NCI-H226 (cell line): ENCODE data around the gene NCKAP5.
A peak's percentile ranks its signal among the peaks of the same experiment; 100 is the strongest.
"Not testable (repeated sequence)": the region's sequence is repeated elsewhere in the genome, so short reads cannot be mapped to it uniquely, and the experiment has no call there.

Experiments
- DNase-seq: peaks from one replicate; pipeline ENCODE4 v3.0.0-alpha.2; 2015

NCKAP5 gene

DNA sequence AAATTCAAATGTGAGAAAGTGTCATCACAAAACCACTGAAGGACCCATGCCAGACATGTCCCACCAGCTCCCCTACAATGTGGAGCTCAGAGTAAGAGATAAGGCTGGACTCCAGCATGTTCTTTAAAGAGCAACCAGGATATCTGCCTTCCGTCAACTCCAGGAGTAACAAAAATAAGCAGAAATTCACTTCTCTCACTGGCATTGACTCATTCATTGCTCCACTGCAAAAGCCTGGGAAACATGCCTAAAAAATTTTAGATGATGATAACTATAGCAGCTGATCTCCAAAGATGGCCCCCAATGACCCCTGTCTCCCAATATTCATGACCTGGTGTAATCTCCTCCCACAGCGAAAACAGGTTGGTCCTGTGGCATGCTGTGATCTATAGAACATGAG is 314.5 kb downstream of the NCKAP5 start:
- no peak for DNase-seq

DNA sequence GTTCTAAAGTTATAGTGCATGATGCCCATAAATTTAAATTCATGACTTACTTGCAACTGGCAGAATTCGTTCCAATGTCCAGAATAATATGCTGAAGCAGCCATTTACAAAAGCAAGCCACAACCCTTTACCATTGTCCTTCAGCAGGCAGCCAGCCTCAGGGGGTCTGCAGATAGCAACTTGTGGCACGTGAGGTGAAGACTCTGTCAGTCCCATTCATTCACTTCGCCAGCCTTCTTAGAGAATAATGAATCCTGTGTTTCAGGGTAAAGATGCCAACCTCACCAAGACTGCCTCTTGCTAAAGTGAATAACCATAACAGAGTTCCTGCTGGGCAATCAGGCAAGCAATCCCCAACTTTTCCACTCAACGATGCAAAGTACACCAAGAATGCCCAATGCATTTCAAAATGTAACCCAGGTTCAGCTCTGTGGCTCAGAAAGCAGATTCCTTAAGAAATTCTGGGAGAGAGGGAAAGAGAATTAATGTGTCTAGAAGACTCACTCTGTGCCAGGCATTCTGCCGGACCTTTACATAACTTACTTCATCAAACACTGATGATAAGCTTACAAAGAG is 315.4 kb downstream of the NCKAP5 start:
- DNase-seq: no peak

GRCh38 chr2:133249362-133249761 is 318.9 kb downstream of the NCKAP5 start:
- no peak for DNase-seq

DNA sequence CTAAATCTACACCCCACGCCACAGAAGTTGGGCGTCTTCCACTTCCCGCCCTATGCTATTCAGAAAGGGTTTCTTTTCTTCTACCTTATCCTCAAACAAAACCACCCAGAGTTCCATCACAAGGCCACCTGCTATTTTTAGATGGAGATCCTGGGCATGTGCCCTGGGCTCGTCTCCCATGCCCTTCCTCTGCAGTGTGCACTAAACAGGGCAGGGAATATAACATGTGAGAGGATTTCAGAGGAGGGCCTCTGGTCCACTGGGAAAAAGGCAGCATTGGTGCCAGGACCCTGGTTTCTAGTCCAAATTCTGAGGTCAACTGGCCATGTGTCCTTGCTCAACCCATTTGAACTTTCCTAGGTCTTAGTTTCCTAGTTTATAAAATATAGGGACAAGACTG is 320.0 kb downstream of the NCKAP5 start:
- no peak for DNase-seq

DNA sequence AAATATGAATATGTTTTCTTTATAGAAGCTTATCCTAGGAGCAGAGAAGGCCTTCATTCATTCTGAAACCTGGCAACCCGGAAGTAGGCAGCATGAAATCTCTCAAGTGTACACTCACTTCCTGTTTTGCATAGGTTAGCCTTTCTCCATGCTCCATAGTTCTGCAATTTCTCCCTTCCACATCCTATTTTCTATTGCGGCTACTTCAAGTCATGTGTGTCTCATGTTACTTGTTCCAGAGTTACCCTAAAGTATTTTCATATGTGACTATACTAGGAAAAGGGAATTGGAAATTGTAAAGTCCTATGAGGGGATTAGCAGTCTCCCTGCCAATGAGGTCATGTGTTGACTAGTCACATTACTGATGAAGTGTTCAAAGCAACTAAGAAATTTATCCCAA is 320.6 kb downstream of the NCKAP5 start:
- no peak for DNase-seq

- DNase-seq: no peak
Observed at GRCh38 chr2:133241224-133241571, 327.1 kb downstream of the NCKAP5 start.

DNA sequence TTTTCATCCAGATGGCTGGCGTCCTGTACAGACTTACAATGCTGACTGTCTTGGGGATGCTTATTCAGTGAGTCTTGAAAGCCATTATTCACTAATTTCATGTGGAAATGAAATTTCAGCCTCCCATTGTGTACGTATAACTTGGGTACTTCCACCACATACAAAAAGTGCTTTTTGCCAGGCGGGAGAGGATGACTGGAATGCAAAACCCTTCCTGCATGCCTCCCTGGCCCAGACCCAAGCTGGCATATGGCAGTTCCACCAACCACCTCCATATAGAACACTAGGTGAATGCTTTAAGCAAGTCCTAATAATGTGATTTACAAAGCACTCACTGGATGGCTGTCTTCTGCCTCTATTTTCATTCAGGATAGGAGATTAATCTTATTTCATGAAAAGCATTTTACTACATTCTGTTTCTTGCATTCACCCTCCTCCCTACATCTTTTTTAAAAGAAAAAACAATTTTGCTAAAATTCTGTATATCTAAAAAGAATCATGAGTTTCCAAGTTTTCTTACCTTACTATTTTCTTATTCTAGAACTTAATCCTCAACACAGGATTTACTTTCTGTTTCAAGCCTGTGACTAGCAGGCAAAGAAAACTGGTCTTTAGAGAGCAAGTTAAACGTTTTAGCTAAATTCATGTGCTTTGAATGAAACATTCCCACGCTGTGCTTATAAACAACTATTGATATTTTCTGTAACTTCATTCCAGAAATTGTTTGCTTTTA is 327.6 kb downstream of the NCKAP5 start:
- DNase-seq: no peak

GRCh38 chr2:133235968-133236367 is 332.3 kb downstream of the NCKAP5 start:
- DNase-seq: no peak

- no peak for DNase-seq
Observed at GRCh38 chr2:133232556-133232955, 335.7 kb downstream of the NCKAP5 start.

DNA sequence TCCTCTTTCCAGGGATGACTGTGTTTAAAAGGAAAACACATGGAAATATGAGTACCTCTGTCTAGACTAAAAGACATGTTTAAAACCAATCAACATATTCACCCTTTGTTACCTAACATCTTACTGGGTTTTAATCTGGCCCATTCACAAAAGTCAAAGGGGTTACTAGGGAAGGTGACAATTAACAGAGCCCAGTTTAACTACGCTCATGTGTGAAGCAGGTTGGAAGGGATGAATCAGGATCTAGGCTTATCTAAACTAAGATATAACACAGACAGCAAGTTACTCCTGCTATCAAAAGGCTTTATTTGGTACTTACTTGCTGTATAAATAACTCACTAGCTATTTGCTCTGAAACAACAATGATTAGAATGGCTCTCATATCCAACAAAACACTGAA is 337.0 kb downstream of the NCKAP5 start:
- DNase-seq: no peak

- no peak for DNase-seq
Observed at GRCh38 chr2:133229974-133230373, 338.3 kb downstream of the NCKAP5 start.

GRCh38 chr2:133223226-133223625 is 345.0 kb downstream of the NCKAP5 start:
- DNase-seq: no peak

GRCh38 chr2:133221398-133221797 is 346.9 kb downstream of the NCKAP5 start:
- DNase-seq: no peak

GRCh38 chr2:133218204-133218603 is 350.1 kb downstream of the NCKAP5 start:
- no peak for DNase-seq

- no peak for DNase-seq
Observed at GRCh38 chr2:133215477-133215876, 352.8 kb downstream of the NCKAP5 start.

DNA sequence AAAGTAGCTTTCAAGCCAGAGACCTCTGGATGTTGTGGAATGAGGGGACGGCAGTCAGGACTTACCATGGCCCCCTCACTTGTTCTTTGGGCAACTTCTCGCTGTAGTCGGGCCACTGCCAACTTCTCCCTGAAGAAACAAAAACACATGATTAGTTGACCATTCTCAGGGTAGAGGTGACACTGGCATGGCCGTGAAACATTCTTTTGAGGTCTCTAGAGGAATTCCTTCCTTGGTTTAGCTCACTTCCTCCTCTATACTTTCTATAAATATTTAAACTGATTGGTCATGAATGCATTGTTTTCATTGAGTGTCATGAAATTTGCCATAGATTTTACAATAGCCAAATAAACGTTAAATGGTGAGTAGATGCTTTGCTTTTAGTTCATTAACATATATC is 354.6 kb downstream of the NCKAP5 start:
- no peak for DNase-seq

- no peak for DNase-seq
Observed at GRCh38 chr2:133209325-133209724, 358.9 kb downstream of the NCKAP5 start.

DNA sequence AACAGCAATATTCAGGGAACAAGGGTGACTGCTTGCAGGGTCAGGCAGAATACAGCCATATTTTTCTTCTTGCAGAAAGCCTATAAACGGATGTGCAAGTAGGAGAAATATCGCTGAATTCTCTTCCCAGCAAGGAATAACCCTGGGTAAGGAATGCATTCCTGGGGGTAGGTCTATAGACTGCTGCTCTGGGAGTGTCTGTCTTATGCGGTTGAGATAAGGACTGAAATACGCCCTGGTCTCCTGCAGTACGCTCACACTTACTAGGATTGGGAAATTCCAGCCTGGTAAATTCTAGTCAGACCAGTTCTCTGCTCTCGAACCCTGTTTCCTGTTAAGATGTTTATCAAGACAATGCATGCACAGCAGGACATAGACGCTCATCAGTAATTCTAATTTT is 361.6 kb downstream of the NCKAP5 start:
- not testable (repeated sequence) for DNase-seq

DNA sequence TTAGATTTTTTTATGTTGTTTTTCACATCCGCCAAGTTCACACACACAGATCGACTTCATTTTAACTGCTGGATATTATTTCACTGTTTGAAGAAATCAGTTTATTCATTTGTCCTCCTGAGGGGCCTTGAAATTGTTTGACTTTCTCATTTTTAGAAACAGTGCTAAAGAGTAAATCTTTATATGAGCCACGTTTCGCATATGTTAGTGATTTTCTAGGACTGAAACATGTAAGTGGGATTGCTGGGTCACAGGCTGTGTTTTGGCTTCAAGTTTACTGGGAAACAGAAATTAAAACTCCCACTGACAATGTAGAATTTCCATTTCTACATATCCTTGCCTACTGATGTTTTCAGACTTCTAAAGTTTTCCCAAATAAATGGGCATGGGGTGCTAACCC is 363.8 kb downstream of the NCKAP5 start:
- DNase-seq: no peak

- DNase-seq: peak; percentile 29
Observed at GRCh38 chr2:133200684-133201421, 367.4 kb downstream of the NCKAP5 start.

DNA sequence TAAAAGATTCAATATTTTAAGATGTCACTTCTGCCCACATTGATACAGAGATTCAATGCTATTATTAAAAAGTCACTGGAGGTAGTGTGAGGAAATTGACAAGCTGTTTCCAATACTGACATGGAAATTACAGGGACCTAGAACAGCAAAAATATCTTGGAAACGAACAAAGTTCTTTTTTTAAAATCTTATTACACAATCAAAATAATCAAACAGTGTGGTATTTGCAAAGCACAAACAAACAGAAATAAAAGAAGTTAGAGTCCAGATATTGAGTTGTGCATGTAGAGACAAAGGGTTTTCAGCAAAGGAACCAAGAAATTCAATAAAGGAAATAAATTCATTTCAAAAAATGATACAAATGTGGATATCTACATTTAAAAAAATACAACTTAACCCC is 369.6 kb downstream of the NCKAP5 start:
- DNase-seq: no peak

- DNase-seq: no peak
Observed at GRCh38 chr2:133197156-133197555, 371.1 kb downstream of the NCKAP5 start.

DNA sequence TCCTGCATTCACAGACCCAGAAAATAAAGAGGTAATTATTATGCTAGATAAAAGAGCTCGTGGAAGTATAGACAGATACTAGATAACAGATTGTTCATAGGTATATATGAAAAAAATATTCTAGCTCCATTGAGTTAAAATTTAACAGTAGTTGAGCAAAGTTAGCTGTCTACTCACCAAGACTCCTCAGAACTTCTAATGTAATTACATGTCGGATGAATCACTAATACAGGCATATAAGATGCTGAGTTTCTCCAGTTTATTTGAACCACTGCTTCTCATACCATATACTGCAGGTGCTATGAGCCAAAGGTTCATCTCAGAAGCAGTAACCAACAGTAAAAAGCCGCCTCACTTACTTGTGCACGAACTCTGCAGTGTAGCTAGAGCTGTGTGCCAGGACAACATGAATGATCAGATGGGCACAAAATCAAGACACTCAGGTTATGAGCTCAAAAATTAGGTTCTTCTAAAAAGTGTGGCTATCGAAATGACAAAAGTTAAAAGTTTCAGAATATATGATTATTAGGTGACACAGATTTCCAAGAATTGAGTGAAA is 373.4 kb downstream of the NCKAP5 start:
- no peak for DNase-seq

GRCh38 chr2:133194362-133194655 is 374.0 kb downstream of the NCKAP5 start:
- DNase-seq: no peak
